Mammary epithelial cell (primary cell): ENCODE measurements around the gene NIPBL.

ENCODE experiments used
- CTCF ChIP-seq, 2 donors: IDR thresholded peaks in 1 of 2; conservative IDR thresholded peaks in 1 of 2; 2 replicates each; pipeline ENCODE4 v1.5.1; 2011 to 2012; ENCODE audit warnings: inconsistent platforms in 2 of 2, low read length in 2 of 2, mild to moderate bottlenecking in 2 of 2, control low read depth in 1 of 2, low read depth in 1 of 2; ENCODE audit not compliant: insufficient read depth in 1 of 2; ENCODE audit errors: extremely low read depth in 1 of 2
- EZH2 ChIP-seq: IDR thresholded peaks from 2 replicates; pipeline ENCODE4 v1.6.1; 2012; ENCODE audit warnings: low read length, inconsistent platforms, borderline replicate concordance

GRCh38 chr5:37063739-37064138 is 187.2 kb downstream of the NIPBL start:
- TF ChIP-seq CTCF (conservative IDR thresholded peaks at IDR 0.05 in 1 of 2, IDR thresholded peaks at IDR 0.05 in 1 of 2; ENCODE audit: extremely low read depth in 1 of 2, insufficient read depth in 1 of 2, low read depth in 1 of 2, low read length in 2 of 2) = no peak
- no peak for TF ChIP-seq EZH2
